ENCODE measurements around the gene ANKHD1. TPM values are rescaled to one million over a fixed set of nuclear protein-coding genes. Genes with fewer than 3 reads are reported as not detected.

The ANKHD1 gene
- total RNA-seq, 1 donor from 2014 or later: 59.8 TPM

GRCh38 chr5:140540227-140540626 lies 138.6 kb downstream of the ANKHD1 start:
- no peak for DNase-seq (ENCODE audit: low read depth, low spot score)

GRCh38 chr5:140542972-140543371 lies 141.3 kb downstream of the ANKHD1 start:
- no peak for DNase-seq (ENCODE audit: low read depth, low spot score)

- no peak for DNase-seq (ENCODE audit: low read depth, low spot score)
Observed at GRCh38 chr5:140544986-140545385, 143.4 kb downstream of the ANKHD1 start.

- no peak for DNase-seq (ENCODE audit: low read depth, low spot score)
Observed at GRCh38 chr5:140545606-140546005, 144.0 kb downstream of the ANKHD1 start.

GRCh38 chr5:140546851-140547507 lies 145.3 kb downstream of the ANKHD1 start:
- DNase-seq (ENCODE audit: low read depth, low spot score): no peak

DNA sequence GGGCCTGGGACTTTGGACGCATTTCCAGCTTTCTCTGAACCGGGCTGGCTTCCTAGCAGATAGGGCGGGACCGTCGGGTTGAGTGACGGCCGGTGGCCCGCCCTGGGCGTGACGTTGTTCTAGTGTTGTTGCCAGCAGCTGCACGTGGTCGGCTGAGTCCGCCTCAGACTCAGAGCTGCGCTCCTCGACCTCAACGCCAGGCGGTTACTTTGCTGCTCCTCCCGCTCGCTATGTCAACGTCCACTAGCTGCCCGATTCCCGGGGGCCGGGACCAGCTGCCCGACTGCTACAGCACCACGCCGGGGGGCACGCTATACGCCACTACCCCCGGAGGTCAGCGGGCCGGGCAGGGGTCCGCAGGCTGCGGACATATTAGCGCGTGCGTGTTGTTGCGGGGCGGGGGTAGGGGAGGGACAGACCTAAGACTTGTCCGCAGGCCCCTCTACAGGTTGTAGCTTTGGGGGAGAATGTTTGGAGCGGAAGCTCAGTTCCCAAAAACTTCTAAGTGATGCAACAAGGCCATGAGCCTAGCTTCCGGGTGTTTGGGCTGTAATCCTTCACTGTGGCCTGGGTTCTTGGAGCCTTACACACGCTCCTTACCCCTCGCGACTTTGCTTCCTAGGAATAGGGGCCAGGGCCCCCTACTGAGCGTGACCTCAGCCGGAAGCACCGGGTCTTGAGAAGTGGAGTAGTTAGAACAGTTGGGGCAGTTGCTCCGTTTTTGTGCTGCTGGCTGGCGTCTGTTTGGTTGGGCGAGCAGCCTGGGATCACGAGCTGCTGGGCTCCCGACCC lies 146.1 kb downstream of the ANKHD1 start, which contains the start of gene EIF4EBP3:
Gene EIF4EBP3 (plus strand): TSS at position 155 of the 792 bp plus-strand sequence. CDS start 76 bp downstream, at position 231.
- peak; percentile 89 for DNase-seq (ENCODE audit: low read depth, low spot score)

DNA sequence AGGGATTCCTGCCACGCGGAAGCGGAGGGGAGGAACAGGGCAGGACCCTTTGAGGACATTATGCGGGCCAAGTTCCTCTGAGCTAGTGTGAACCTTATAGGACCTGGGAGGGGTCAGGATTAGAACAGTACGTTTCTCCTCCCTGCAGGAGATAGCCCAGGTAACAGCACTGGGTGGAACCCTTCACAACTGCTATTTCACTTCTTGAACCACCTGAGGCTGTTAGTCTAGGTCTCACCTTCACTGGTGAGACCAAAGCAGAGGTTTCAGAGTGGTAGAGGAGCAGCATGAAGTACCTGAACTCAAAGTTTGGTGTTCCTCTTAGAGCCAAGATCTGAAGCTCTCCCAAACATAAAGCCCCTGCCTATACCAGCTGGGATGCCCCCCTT lies 146.7 kb downstream of the ANKHD1 start:
- no peak for DNase-seq (ENCODE audit: low read depth, low spot score)

- DNase-seq (ENCODE audit: low read depth, low spot score): no peak
Observed at GRCh38 chr5:140548791-140549190, 147.2 kb downstream of the ANKHD1 start.

DNA sequence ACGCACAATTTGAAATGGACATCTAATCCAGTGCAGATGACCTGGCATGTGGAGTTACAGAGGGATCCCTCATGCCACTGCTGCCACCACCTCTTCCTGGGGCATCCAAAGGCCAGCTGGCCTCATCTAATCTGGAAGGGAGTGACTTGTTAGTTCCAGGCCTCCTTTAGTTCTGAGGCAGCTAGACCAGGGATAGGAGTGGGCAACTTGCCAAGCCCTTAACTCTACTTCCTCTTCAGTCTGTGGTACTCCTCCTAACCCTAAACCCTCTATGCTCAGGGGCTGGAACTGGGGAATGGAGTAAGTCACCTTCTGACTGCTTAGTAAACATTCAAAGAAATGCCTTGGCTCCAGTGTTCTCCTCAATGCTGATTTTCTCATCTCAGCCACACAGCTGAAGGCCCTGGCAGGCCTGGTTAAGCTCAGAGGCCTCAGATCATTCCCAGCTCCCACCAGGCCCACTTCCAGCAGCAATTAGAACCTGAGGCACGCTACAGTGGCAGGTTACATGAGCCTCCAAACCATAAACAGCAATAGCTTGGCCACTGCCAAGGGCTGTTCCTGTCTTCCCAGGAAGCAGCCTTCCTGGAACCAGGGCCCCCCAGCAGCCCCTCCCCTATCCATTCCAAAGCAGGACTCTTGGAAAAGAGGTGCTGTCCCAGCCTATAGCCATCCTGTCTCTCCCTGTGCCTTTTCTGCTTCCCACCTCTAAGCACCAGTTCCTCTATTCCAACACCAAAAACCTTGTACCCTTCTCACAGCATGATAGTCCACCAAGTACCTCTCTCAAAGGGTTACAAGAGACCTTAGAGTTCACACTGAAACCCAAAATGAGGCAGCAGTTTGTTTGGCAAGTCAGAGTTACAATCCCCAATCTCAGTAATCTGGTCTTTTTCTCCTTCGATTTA lies 147.9 kb downstream of the ANKHD1 start:
- DNase-seq (ENCODE audit: low read depth, low spot score): no peak

GRCh38 chr5:140550147-140551079 lies 148.8 kb downstream of the ANKHD1 start:
- DNase-seq (ENCODE audit: low read depth, low spot score): no peak

GRCh38 chr5:140551872-140552271 lies 150.2 kb downstream of the ANKHD1 start:
- DNase-seq (ENCODE audit: low read depth, low spot score): no peak

DNA sequence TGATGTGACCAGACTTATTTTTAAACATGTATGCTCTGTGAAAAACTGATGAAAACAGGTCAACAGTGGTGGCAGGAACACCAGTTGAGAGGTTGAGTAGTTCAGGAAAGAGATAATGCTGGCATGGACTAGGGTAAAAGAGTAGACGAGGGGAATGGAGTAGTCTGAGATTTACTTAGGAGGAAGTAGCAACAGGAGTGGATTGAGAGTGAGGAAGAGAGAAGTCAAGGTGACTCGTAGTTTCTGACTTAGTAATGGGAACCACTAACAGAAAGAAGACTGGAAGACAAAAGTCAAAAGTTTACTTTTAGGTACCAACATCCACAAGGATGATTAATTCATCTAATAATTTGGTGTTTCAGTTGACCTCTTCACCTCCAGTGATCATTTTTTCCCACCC lies 152.0 kb downstream of the ANKHD1 start:
- no peak for DNase-seq (ENCODE audit: low read depth, low spot score)

- DNase-seq (ENCODE audit: low read depth, low spot score): no peak
Observed at GRCh38 chr5:140554454-140554853, 152.8 kb downstream of the ANKHD1 start.

- DNase-seq (ENCODE audit: low read depth, low spot score): no peak
Observed at GRCh38 chr5:140555747-140556312, 154.2 kb downstream of the ANKHD1 start.

DNA sequence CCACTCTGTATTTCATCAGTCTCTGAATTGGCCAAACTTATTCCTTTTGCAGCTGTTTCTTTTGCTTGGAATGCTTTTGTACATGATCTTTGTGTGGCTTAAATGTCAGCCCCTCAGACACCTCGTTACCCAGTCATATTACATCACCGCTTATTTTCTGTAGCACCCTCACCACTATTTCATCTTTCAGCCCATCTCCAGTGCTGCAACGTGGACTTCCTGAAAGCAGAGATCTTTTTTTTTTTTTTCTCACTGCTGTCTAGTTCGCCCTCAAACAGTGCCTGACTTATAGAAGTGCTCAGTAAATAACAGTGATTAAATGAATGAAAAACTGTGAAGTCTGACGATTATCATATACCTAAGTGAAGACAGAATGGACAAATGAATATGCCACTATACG lies 154.8 kb downstream of the ANKHD1 start:
- DNase-seq (ENCODE audit: low read depth, low spot score): no peak

- peak; percentile 65 for DNase-seq (ENCODE audit: low read depth, low spot score)
Observed at GRCh38 chr5:140557136-140557805, 155.6 kb downstream of the ANKHD1 start, which contains the start of gene SRA1. Gene SRA1 (minus strand): TSS chr5:140557473. CDS start chr5:140557452, 21 bp downstream.

DNA sequence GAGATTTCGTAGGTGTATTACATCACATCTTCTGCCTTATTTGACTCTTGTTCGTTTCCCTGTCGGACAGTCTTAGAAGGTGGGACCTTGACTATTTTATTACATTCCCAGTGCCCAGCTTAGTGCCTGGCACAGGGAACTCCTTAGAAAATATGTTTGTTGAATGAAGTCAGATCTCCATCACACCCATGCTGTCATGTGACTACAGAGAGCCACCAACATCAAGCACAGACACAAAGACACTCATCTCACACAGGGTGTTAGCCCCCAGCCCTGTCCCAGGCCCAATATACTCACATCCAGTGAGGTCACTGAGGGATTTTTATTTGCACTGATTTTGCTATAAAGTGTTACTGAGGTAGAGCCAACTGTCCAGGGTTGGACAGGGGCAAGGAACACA lies 156.3 kb downstream of the ANKHD1 start:
- DNase-seq (ENCODE audit: low read depth, low spot score): no peak

GRCh38 chr5:140558542-140558941 lies 156.9 kb downstream of the ANKHD1 start:
- DNase-seq (ENCODE audit: low read depth, low spot score): no peak

- no peak for DNase-seq (ENCODE audit: low read depth, low spot score)
Observed at GRCh38 chr5:140560227-140560626, 158.6 kb downstream of the ANKHD1 start.
